ENCODE measurements around the gene ALKAL2.
"Not testable (repeated sequence)": the region's sequence is repeated elsewhere in the genome, so short reads cannot be mapped to it uniquely, and the experiment has no call there.

The ALKAL2 gene, protein sequence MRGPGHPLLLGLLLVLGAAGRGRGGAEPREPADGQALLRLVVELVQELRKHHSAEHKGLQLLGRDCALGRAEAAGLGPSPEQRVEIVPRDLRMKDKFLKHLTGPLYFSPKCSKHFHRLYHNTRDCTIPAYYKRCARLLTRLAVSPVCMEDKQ

DNA sequence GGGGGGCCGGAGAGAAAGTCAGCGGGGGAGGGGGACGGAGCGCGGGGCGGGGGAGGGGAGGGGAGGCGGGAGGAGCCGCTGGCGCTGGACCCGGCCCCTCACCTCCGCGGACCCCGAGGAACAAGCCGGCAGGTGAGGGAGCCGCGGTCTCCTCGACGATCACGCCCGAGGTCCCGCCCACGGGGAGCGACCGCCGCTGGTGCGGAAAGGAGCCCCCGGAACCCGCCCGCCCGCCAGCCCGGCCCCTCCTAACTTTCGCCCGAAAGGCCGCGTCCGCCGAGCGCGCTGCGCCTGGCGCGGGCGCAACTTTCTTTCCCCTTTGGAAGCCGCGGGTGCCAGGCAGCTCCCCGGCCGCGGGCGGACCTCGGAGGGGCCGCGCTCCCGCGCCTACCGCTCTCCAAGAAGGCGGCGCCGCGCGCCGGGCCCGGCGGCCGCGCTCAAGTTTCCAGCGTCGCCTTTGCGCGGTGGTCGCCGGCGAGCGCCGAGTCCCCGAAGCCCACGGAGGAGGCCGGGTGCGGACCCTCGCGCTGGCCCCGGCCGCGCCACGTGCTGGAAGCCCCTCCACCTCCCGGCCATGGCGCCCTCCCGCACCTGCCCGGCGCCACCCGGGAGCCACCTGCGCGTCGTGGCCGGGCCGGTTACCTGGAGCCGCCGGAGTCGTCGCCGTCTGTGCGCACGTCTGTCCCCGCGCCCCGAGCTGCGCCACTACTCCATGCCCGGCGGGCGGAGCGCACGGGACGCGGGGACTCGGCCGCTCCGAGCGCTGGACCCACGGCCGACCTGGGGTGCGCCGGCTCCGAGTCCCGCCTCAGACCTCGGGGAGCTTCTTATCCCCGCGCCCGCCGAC, at the start of gene ALKAL2:
Gene ALKAL2 (minus strand): TSS at position 181 of the 847 bp plus-strand sequence. CDS start 256 bp downstream, outside the sequence.
- no peak for DNase-seq

DNA sequence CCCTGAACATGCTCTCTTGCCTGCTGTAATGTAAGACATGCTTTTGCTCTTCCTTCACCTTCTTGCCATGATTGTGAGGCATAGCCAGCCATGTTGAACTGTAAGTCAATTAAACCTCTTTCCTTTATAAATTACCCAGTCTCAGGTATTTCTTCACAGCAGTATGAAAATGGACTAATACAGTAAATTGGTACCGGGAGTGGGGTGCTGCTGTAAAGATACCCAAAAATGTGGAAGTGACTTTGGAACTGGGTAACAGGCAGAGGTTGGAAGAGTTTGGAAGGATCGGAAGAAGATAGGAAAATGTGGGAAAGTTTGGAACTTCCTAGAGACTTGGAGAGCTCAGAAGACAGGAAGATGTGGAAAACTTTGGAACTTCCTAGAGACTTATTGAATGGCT, 49.1 kb upstream of the ALKAL2 start:
- DNase-seq = not testable (repeated sequence)

DNA sequence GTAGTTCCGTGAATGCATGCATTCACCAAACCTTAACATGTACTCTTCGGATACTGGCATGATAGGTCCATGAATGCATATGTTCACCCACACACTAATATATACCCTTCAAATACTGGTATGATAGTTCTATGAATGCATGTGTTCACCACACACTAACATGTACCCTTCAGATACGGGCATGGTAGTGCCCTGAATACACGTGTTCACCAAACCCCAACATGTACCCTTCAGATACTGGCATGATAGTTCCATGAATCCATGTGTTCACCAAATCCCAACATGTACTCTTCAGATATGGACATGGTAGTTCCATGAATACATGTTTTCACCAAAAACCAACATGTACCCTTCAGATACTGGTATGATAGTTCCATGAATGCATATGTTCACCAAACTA, 48.5 kb upstream of the ALKAL2 start:
- no peak for DNase-seq

DNA sequence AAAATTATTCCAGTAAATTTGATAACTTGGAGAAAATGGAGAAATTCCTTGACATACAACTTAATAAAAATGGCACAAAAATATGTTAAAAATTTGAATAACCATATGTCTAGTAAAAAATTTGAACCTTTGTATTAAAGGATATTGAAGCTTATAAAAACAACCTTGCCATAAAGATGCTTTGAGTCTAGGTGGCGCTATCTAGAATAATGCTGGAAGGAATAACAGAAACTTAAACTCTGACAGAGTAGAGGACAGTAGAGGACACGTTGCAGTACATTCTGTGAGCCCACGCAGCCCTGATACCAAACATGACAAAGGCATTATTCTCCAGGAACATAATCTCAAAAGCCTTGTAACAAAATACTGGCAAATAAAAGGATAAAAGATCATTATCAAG, 44.7 kb upstream of the ALKAL2 start:
- no peak for DNase-seq

DNA sequence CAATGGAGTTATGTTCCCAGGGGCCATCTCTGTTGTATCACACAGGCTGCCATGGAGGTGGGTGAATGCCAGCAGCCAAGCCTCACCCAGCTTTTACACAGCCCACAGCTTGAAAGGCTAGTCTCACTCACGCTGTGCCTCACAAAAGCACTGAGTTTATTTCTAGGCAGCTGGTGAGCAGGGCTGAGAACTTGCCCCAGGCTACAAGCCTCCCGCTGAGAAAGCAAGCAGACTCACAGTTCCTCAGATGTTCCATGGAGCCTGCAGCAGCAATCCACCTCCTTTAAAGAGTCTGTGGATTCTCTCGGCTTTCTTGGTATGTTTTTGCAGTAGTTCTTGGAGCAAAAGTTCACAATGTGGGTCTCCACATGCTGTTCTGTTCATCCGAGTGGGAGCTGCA, 40.9 kb upstream of the ALKAL2 start:
- DNase-seq = no peak

DNA sequence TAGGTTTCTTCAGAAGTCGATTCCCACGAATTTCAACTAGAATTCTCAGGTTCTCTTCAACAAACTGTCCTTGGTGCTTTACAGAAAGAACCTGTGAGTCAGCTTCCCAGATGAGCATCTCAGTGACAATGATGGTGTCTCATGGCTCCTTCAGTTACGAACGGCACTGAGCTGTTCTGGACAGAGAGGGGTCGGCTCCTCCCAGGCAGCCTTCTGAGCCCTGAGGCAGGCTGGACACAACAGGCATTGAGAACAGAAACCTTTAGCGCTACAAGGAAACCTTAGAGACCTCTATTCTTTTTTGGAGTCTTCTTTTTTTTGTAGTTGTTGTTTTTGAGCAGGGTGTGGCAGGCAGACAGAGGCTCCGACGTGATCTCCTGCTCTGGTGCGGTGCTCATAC, 35.1 kb upstream of the ALKAL2 start:
- no peak for DNase-seq

DNA sequence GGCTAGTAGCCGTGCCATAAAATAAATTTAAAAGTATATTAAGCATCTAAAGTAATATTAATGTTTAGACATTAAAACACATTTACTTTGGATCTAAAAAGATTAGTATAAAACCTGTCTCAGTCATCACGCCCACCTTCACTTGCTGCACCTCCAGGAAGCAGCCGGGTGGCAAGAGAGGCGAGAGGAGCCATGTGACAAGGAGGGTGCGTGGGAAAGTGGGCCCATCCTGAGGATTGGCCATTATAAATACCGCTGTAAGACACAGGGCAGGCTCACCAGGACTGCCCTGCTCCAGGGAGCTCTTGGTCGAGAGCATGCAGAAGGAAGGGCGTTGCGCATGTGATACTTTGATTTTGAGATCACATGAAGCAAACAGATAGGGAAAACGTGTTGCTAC, 34.4 kb upstream of the ALKAL2 start:
- DNase-seq = no peak

DNA sequence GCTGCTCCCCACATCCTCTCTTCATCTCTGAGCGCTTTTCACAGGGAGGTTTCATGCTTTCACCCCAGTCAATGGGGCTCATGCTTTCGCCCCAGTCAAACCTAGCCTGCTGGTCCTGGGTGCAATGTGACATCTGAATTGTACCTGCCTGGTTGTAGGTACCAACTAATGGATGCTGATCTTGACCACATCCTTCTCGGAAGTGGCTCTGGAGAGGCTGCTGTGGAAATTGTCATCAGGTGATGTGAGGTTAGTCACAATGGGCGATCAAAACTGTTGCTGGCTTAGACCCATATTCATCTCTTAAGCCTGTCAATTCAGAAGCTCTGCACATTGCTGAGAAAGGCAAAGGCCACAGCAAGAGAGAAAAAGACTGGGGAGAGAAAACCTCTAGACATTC, 32.7 kb upstream of the ALKAL2 start:
- DNase-seq = no peak

DNA sequence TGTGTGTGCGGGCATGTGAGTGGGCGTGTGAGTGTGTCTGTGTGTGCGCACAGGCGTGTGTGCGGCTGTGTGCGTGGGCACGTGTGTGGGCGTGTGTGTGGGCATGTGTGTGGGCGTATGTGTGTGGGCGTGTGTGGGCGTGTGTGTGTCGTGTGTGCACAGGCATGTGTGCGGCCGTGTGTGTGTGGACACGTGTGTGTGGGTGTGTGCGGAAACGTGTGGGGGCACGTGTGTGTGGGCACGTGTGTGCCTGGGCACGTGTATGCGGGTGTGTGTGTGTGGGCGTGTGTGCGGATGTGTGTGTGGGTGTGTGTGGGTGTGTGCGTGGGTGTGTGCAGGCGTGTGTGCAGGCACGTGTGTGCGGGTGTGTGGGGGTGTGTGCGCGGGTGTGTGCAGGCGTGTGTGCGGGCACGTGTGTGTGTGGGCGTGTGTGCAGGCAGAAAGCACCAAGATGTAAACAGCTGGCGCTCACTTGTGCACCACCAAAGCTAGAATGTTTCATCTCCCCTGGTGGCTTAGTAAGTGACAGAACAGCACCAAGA, 31.2 kb upstream of the ALKAL2 start:
- DNase-seq = no peak

DNA sequence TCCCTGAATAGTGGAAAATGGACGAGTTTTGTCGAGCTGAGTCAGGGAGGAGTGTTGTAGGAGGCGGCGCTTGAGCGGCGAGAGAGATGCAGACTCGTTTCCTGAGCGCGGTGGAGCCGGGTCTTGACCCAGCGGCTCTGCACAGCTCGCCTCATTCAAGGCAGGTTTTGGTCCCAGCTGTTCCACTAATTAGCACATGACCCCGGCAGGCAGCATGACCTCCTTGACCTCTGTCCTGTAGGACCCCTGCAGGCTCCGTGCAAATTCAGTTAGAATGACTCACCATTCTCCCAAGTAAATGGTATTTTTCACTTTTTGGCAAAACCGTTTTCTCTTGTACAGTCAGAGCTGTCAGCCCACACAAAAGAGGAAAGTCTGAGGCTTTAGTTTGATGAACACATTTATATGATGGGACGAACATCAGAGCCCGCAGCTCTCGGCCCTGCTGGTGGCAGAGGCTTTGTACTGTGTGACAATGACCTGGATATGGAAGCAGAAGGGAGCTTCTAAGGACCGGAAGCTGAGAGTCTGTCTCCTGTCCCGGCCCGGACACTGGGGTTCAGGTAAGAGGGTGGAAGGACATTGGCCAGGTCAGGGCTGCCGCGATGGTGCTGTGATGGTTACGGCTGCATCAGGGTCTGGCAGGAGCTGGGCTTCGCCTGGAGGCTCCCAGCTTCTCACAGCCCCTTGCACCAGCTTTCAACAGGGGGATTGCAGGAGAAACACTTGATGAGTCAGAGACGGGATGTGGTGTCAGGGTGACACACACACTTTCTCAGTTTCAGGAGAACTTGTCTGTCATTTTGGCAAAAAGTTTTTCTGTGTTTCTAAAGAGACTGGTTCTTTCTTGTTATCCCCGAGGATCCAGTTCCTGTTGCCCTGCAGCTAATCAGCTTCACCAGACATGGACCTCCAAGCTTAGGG, 29.9 kb upstream of the ALKAL2 start:
- no peak for DNase-seq

DNA sequence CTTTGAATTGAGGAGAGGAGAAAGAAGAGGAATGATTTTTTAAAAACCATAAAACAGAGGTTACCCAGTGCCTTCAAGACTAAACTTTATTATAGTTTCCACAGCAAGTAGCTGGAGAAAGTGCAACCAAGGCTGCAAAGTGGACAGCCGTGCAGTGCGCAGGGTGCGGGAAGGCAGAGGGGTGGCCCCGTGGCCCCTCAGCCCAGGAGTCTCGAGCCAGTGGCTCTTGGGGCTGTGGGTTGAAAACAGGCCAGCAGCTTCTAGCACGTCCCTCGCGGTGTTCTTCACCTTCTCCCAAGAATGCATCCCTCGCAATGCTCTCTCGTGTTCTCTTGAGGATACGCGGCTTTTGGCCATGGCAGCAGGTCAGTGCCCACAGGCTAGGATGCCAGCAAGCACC, 28.5 kb upstream of the ALKAL2 start:
- no peak for DNase-seq

DNA sequence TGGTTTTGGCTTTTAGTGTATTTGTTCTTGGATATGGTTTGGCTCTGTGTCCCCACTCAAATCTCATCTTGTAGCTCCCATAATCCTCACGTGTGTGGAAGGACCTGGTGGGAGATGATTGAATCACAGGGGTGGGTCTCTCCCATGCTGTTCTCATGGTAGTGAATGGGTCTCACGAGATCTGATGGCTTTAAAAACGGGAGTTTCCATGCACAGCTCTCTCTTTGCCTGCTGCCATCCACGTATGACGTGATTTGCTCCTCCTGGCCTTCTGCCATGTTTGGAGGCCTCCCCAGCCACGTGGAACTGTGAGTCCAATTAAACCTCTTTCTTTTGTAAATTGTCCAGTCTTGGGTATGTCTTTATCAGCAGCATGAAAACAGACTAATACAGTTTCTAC, 28.0 kb upstream of the ALKAL2 start:
- not testable (repeated sequence) for DNase-seq

DNA sequence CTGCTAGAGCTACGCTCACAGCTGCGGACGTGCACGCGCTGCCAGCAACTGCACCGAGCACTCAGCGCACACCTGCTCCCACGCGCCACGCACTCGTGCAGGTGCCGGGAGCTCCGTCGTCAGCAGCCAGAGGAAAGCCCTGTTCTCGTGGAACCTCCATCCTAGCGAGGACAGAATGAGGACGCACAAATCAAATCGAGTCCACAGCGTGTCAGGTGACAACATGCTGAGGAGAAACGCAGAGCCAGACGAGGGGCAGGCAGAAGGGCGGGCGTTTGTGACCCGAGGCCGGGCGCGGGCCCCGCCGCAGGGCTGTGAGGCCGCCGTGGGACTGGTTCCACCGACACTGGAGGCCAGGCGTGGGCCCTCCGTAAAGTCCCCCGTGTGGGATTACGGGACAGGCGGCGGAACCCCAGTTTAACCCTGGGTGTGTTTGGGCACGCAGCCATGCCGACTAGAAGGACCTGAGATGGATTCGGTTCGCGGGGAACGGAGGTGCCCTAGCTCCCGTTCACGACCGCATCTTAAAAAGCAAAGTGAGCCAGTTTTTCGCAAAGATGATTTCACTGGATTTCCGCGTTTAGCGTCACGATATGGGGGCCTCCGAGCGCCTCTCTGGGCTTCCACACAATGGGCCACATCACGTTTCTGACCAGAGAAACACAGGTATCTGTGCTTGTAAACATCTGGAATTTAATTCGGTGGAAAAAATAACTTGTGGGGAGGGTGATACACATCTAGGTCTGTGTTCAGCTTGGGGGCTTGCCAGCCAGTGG, 26.9 kb upstream of the ALKAL2 start:
- DNase-seq = no peak

DNA sequence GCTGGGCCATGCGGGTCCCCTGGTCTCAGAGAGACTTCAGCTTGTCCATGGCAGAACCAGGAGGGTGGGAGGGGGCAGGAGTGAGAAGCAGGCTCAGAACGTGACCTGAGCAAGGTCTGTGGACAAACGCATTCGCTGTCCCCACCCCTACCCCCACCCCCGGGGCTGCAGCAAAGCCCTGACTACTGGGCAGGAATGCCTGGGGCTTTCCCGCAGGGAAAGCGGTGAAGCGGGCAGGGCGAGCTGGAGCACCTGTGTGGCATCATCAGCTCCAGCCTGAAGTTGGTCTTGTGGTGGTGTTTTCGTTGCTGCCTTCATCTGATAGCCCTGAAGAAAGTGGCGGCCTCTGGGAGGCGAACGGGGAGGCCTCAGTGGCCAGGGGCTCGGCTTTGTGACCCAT, 26.1 kb upstream of the ALKAL2 start:
- DNase-seq = no peak

DNA sequence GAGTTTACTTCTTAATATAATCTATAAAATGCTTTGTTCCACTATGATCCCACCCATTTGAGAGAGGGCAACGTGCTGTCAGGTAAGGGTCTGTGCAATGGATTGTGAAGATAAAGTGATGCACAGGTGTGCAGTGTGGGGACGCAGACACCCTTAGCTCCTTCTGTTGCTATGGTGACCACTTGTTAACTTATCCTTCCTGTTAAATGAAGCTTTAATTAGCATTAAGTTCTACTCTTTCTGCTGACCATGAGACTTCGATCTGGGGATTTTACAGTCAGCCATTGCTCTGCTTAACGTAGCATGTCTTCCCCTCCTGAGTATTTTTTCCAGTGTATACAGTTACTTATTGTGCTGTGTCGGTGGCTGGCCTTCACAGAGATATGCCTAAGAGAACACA, 23.1 kb upstream of the ALKAL2 start:
- DNase-seq = no peak

DNA sequence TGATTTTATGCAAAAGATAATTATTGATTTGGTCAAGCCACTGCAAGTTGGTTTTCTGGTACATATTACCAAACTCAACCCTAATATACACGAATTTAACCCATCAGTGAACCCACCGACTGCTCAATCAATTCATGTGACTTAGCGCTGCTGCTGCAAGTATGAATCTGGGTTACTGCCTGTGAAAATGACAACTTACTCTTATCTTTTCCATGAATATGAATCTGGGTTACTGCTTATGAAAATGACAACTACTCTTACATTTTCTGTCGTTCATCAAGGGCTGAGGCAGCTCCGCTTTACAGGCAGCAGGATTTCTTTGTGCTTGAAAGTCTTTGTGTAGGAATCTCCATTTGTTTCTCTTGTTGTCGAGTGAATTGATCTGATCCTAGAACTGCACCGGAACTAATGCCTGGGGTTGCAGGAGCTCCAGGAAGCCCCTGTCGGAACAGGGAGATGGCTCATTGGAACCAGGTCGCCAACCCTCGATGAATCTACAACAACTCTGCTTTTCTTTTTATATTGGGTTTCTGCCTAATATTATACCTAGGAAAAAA, 22.1 kb upstream of the ALKAL2 start:
- no peak for DNase-seq

DNA sequence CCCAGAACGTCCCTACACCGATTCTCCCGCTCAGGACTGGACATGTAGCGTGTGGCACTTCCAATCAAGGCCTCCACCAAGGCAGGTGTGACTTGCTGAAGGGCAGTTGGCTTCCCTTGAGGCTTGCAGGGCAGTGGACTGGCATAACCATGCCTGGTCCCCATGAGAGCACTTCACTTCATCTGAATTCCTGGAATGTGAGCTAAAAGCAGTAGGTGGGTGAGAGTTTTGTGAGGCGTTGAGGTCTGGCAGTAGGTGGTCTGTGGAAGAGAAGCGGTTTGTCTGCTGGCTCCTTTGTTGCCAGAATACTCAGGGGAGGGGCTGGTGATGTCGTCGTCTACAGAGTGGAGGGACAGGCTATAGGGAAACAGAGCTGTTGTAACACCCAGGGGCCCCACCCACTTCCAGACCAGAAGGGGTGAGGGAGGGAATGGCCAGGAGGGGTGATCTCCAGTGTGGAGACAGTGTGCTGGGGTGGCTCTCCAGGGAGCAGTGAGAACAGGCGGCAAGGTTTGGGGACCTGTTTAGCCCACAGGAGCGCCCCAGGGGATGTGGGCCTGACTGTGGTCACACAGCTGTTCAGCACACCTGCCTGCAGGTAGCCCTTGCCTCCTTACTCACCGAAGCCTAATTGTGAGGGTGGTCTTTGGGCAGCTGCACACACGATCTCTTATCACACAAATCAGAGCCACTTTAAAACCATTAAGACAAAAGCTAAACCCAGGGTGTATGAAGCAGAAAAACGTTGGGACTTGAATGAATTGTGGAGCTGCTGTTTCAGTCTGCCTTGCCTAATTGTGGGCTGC, 21.5 kb upstream of the ALKAL2 start:
- no peak for DNase-seq

DNA sequence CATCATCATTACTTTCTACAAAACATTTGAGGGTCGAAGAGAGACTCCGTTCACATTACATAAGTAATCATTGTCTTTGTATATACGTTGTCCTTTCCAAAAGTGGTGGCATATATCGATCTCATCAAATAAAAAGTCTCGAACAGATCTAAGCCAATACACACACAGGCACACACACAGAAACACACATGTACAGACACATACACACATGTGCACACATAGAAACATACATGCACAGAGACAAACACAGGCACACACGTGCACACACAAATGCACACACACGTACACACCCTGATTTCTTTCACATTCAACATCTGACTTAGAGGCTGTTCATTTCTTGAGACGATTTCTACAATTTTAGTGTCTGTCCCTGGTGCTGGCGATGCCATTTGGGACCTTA, 17.5 kb upstream of the ALKAL2 start:
- no peak for DNase-seq

DNA sequence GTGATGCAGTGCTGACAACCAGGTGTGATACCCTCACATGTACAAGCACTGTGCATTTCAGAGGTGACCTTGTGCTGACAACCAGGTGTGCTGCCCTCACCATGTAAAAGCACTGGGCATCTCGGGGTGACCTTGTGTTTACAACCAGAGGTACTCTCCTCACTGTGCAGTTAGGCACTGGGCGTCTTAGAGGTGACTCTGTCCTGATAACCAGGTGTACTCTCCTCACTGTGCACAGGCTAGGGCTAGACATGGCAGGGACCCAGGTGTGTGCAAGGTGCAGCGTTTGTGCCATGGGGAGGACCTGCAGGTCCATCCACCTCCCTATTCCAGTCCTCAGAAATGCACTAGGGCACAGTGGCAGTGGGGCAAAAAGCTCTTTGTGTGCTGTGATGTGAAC, 8.5 kb upstream of the ALKAL2 start:
- DNase-seq = no peak

DNA sequence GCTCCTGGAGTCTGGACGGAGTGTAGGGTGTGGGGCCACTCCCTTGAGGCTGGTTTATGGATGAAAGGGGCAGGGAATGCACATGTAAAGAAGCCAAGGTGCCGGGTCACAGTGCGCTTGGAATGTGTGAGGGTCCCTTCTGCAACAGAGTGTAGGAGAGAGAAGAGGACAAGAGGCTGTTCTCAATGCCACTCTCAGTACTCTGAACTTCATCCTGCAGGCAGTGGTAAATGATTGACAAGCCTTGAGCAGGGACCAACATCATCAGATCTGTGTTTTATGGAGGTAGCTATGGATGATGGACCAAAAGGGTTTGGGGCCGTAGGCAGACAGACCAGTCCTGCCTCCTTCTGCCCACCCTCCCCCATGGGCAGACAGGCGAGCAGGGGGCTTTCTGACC, 7.2 kb upstream of the ALKAL2 start:
- DNase-seq = no peak

DNA sequence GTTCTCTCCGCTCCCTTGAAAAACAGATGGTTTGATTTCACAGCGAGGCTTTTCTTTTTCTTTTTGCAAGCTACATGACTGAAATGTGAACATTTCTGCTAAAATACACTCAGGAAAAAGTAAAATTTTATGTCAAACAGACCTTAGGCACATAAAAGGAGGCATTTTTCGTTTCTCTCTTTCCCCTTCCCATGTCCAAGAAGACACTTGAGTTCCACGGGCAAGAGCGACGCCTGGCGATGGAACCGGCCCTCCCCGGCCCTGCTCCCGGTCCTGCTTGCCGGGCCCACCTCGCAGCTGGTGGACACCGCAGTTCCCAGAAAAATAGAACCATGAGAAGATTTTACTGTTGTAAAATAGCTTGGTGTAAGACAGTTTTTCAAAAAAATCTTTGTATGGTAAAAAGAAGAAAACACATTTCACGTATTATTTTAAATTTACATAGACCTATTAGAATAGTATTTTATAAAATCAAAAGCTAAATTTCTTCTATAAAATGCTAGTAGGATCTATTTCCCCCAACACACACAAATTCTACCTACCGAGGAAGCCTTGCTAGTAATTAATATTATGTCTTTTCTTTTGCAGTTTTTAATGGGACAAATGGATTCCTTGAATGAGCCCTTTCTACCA, 2.3 kb upstream of the ALKAL2 start:
- no peak for DNase-seq
